Panc1 (cell line): ENCODE data around the gene DGKD. TPM values are rescaled to one million over a fixed set of nuclear protein-coding genes. Genes with fewer than 3 reads are reported as not detected.

Source experiments
- ATAC-seq: fragments of 200-7000 bp; cut with Tn5 transposase; 2 replicates; pipeline ENCODE4 v1.9.1; 2020; ENCODE audit warnings: mild to moderate bottlenecking, moderate library complexity
- BruUV-seq: library from RNA; stranded (reverse); fragments of 400-500 nt; replicated peaks from 2 replicates; lab custom pipeline; 2021; lab: Mats Ljungman, UMichigan
- CTCF ChIA-PET: fragments of 300-600 bp; sonication (Branson Sonifier 250); formaldehyde crosslinking; loops from one replicate; lab custom pipeline; 2022; ENCODE audit warnings: antibody characterized with exemption; lab: Charles Lee
- POLR2A ChIA-PET: fragments of 300-600 bp; sonication (Branson Sonifier 250); formaldehyde crosslinking; loops from one replicate; lab custom pipeline; 2022; ENCODE audit warnings: antibody characterized with exemption; lab: Charles Lee
- DNase-seq: peaks from one replicate; pipeline ENCODE4 v3.0.0-alpha.2; 2010; ENCODE audit warnings: low read depth, low spot score
- H3K27ac ChIP-seq: 2 replicates; pipeline ENCODE4 v1.5.1; 2011; ENCODE audit warnings: mild to moderate bottlenecking, low read length, inconsistent platforms
- H3K27me3 ChIP-seq: fragments of 200-500 bp; sonication (Bioruptor generic); 2 replicates; pipeline ENCODE4 v1.6.0; 2014; ENCODE audit warnings: low read length, inconsistent platforms; ENCODE audit not compliant: control insufficient read depth, insufficient read depth
- H3K36me3 ChIP-seq: fragments of 200-500 bp; sonication (Bioruptor generic); 2 replicates; pipeline ENCODE4 v1.5.1; 2014; ENCODE audit warnings: inconsistent platforms, mild to moderate bottlenecking, low read length, moderate library complexity; ENCODE audit not compliant: control insufficient read depth, insufficient read depth
- H3K4me1 ChIP-seq: 2 replicates; pipeline ENCODE4 v1.5.1; 2011; ENCODE audit warnings: inconsistent platforms, mild to moderate bottlenecking, low read length, moderate library complexity; ENCODE audit not compliant: control insufficient read depth, insufficient read depth
- H3K4me3 ChIP-seq, 2 experiments: 2 replicates each; pipeline ENCODE4 v1.5.1; 2011 to 2012; ENCODE audit warnings: low read depth in 2 of 2, low read length in 2 of 2, mild to moderate bottlenecking in 2 of 2, inconsistent platforms in 1 of 2, moderate library complexity in 1 of 2
- H3K9me3 ChIP-seq: fragments of 200-500 bp; sonication (Bioruptor generic); 2 replicates; pipeline ENCODE4 v1.5.1; 2014; ENCODE audit warnings: low read depth, mild to moderate bottlenecking, inconsistent platforms, low read length, moderate library complexity; ENCODE audit not compliant: control insufficient read depth, insufficient read depth
- POLR2AphosphoS5 ChIP-seq: IDR thresholded peaks from 2 replicates; pipeline ENCODE4 v1.6.1; 2012; ENCODE audit warnings: mild to moderate bottlenecking, low read depth, low read length, moderate library complexity
- REST ChIP-seq, 2 experiments: IDR thresholded peaks; 2 replicates each; pipeline ENCODE4 v1.6.1; 2011 to 2012; ENCODE audit warnings: low read depth in 2 of 2, control low read depth in 1 of 2, low read length in 1 of 2, mild to moderate bottlenecking in 1 of 2, moderate library complexity in 1 of 2; ENCODE audit not compliant: insufficient read depth in 1 of 2
- SIN3A ChIP-seq: IDR thresholded peaks from 2 replicates; pipeline ENCODE4 v1.6.1; 2012; ENCODE audit warnings: low read depth, mild to moderate bottlenecking, low read length, moderate library complexity, borderline replicate concordance; ENCODE audit not compliant: insufficient read depth
- TCF7L2 ChIP-seq: IDR thresholded peaks from 2 replicates; pipeline ENCODE4 v1.6.1; 2011; ENCODE audit warnings: mild to moderate bottlenecking, low read depth, low read length, inconsistent platforms
- in situ Hi-C: cut with HindIII; loops from 2 replicates; pipeline ENCODE4 v1.10.0; 2016; ENCODE audit warnings: low sequenced_read_pairs, low pct_unique_long_range_greater_than_20kb
- intact Hi-C: fragments of 100-400 bp; cut with micrococcal nuclease; formaldehyde crosslinking; loops from one replicate; pipeline ENCODE4 v1.10.0; 2022; ENCODE audit not compliant: unreplicated experiment
- total RNA-seq: library from RNA; stranded (reverse); gene quantifications from one replicate; pipeline ENCODE4 v1.2.1, GENCODE V29; 2021; ENCODE audit not compliant: unreplicated experiment
- TF ChIP-seq, protein P1 (sequence below): fragments of 450-650 bp; IDR thresholded peaks from 2 replicates; pipeline ENCODE4 v1.5.1; 2017; ENCODE audit warnings: mild to moderate bottlenecking

Gene DGKD
- total RNA-seq, 1 experiment from 2014 or later: 89.0 TPM

DNA sequence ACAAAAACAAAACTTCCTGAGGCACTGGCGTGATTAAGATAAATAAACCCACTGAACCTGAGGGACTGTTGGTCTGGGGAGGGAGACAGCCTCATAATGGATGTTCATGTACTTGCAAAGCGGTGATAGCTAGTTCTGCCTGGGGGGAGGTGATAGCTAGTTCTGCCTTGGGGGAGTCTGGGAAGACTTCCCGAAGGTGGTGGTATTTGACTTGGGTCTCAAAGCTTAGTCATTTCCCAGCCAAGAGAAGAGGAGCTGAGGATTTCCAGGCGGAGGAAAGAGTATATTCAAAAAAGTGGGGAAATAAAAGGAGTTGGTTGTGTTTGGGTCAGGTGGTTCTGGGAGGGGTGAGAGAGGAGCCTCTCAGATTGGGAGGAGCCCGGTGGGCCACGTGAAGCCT lies 24.7 kb downstream of the DGKD start:
- ATAC-seq (no peak), DNase-seq (no peak)
- intact Hi-C loops (no loop called here), in situ Hi-C loops (no loop called here)
- BruUV-seq: no TSS peak
- ChIA-PET CTCF (interaction anchor here (0.7 kb wide), 1 partner anchor 935 kb away, joined by 5 read pairs; no protein-coding TSS in a partner anchor), POLR2A (interaction anchor here (1.0 kb wide), 1 partner anchor 323 kb away, joined by 3 read pairs; no protein-coding TSS in a partner anchor)
- H3K4me1 ChIP-seq: peaks cover 8% of the 10 kb centered on the region; the same call in 1 of the 2 replicates
- no peaks in the 10 kb centered on the region for H3K27me3 ChIP-seq
- no peaks in the 10 kb centered on the region for H3K9me3 ChIP-seq
- H3K4me3 ChIP-seq: no peak overlapping the region
- H3K27ac ChIP-seq: no peak overlapping the region
- TF ChIP-seq TCF7L2: no peak
- TF ChIP-seq SIN3A: no peak
- TF ChIP-seq POLR2AphosphoS5: no peak
- TF ChIP-seq REST (IDR thresholded peaks at IDR 0.05; ENCODE audit: insufficient read depth in 1 of 2, low read depth in 2 of 2, low read length in 1 of 2): no peak
- TF ChIP-seq, protein P1, sequence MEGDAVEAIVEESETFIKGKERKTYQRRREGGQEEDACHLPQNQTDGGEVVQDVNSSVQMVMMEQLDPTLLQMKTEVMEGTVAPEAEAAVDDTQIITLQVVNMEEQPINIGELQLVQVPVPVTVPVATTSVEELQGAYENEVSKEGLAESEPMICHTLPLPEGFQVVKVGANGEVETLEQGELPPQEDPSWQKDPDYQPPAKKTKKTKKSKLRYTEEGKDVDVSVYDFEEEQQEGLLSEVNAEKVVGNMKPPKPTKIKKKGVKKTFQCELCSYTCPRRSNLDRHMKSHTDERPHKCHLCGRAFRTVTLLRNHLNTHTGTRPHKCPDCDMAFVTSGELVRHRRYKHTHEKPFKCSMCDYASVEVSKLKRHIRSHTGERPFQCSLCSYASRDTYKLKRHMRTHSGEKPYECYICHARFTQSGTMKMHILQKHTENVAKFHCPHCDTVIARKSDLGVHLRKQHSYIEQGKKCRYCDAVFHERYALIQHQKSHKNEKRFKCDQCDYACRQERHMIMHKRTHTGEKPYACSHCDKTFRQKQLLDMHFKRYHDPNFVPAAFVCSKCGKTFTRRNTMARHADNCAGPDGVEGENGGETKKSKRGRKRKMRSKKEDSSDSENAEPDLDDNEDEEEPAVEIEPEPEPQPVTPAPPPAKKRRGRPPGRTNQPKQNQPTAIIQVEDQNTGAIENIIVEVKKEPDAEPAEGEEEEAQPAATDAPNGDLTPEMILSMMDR: no peak
- no peaks in the 10 kb centered on the region for H3K36me3 ChIP-seq

- no peak for TF ChIP-seq REST (IDR thresholded peaks at IDR 0.05; ENCODE audit: insufficient read depth in 1 of 2, low read depth in 2 of 2, low read length in 1 of 2)
- TF ChIP-seq, protein P1: no peak
- TF ChIP-seq POLR2AphosphoS5: no peak
- TF ChIP-seq TCF7L2: no peak
- TF ChIP-seq SIN3A: no peak
- Histone ChIP-seq H3K9me3 (no peaks in the 10 kb centered on the region), H3K27me3 (no peaks in the 10 kb centered on the region), H3K4me1 (peaks cover 8% of the 10 kb centered on the region; the same call in 1 of the 2 replicates), H3K27ac (no peak overlapping the region), H3K36me3 (no peaks in the 10 kb centered on the region), H3K4me3 (no peak overlapping the region)
- no TSS peak for BruUV-seq
- POLR2A ChIA-PET: interaction anchor here (1.0 kb wide), 1 partner anchor 323 kb away, joined by 3 read pairs; no protein-coding TSS in a partner anchor
- in situ Hi-C loops: no loop called here
- no peak for DNase-seq
- ATAC-seq: no peak
- intact Hi-C loops: no loop called here
- CTCF ChIA-PET: interaction anchor here (0.7 kb wide), 1 partner anchor 935 kb away, joined by 5 read pairs; no protein-coding TSS in a partner anchor
Measured at GRCh38 chr2:233379441-233379840, 25.1 kb downstream of the DGKD start.
